HepG2 (cell line): Measurements from ENCODE around the gene PPP1CC. TPM values are rescaled to one million over a fixed set of nuclear protein-coding genes. Genes with fewer than 3 reads are reported as not detected.

Experiments
- ARID5B ChIP-seq: IDR thresholded peaks from 2 replicates; pipeline ENCODE4 v1.4.0; 2020; ENCODE audit warnings: mild to moderate bottlenecking, missing genetic modification reagents
- CEBPG ChIP-seq: IDR thresholded peaks from 2 replicates; pipeline ENCODE4 v1.6.1; 2016
- CENPBD1 ChIP-seq: sonication (generic); formaldehyde crosslinking; IDR thresholded peaks from 2 replicates; pipeline ENCODE4 v1.8.0; 2022; ENCODE audit warnings: missing genetic modification reagents, low read depth, mild to moderate bottlenecking, borderline replicate concordance
- DR1 ChIP-seq: sonication (generic); formaldehyde crosslinking; IDR thresholded peaks from 2 replicates; pipeline ENCODE4 v1.8.0; 2021; ENCODE audit warnings: mild to moderate bottlenecking, missing genetic modification reagents, inconsistent platforms
- E2F2 ChIP-seq: sonication (generic); formaldehyde crosslinking; IDR thresholded peaks from 2 replicates; pipeline ENCODE4 v1.4.0; 2020; ENCODE audit warnings: missing genetic modification reagents, borderline replicate concordance
- ELF1 ChIP-seq: sonication (generic); formaldehyde crosslinking; IDR thresholded peaks from 2 replicates; pipeline ENCODE4 v1.4.0; 2020; ENCODE audit warnings: missing genetic modification reagents
- EP300 ChIP-seq, 3 experiments: sonication (generic) in 1 of 3; formaldehyde crosslinking in 1 of 3; IDR thresholded peaks; 2 replicates each; pipeline versions ENCODE4 v1.5.1 to v1.6.1; 2011 to 2020; ENCODE audit warnings: low read depth in 2 of 3, low read length in 2 of 3, borderline replicate concordance in 1 of 3, improper control_type of control experiment in 1 of 3, mild to moderate bottlenecking in 1 of 3, missing genetic modification reagents in 1 of 3, moderate library complexity in 1 of 3
- GATAD2A ChIP-seq: IDR thresholded peaks from 2 replicates; pipeline ENCODE4 v1.6.1; 2016
- PBX3 ChIP-seq: sonication (generic); formaldehyde crosslinking; IDR thresholded peaks from 2 replicates; pipeline ENCODE4 v1.8.1; 2023; ENCODE audit warnings: missing genetic modification reagents, inconsistent platforms, borderline replicate concordance
- PLSCR1 ChIP-seq: sonication (generic); formaldehyde crosslinking; IDR thresholded peaks from 2 replicates; pipeline ENCODE4 v1.5.0; 2020; ENCODE audit warnings: missing genetic modification reagents, mild to moderate bottlenecking, borderline replicate concordance
- POLR2G ChIP-seq: fragments of 200-400 bp; formaldehyde crosslinking; IDR thresholded peaks from 2 replicates; pipeline ENCODE4 v1.6.1; 2018; ENCODE audit warnings: mild to moderate bottlenecking, low read depth, low read length, moderate library complexity
- SYNCRIP ChIP-seq: fragments of 200-400 bp; formaldehyde crosslinking; IDR thresholded peaks from 2 replicates; pipeline ENCODE4 v1.6.1; 2018; ENCODE audit warnings: mild to moderate bottlenecking, low read depth, low read length; ENCODE audit not compliant: insufficient read depth
- TBX2 ChIP-seq: sonication (generic); formaldehyde crosslinking; IDR thresholded peaks from 2 replicates; pipeline ENCODE4 v1.5.0; 2020; ENCODE audit warnings: missing genetic modification reagents, mild to moderate bottlenecking, borderline replicate concordance
- ZC3H4 ChIP-seq: sonication (generic); formaldehyde crosslinking; IDR thresholded peaks from 2 replicates; pipeline ENCODE4 v1.4.0; 2020; ENCODE audit warnings: missing genetic modification reagents, borderline replicate concordance
- ZNF143 ChIP-seq: sonication (generic); formaldehyde crosslinking; IDR thresholded peaks from 2 replicates; pipeline ENCODE4 v1.4.0; 2020; ENCODE audit warnings: missing genetic modification reagents
- ZNF224 ChIP-seq: sonication (generic); formaldehyde crosslinking; IDR thresholded peaks from 2 replicates; pipeline ENCODE4 v1.5.0; 2020; ENCODE audit warnings: mild to moderate bottlenecking, missing genetic modification reagents
- ZNF543 ChIP-seq: sonication (generic); formaldehyde crosslinking; IDR thresholded peaks from 2 replicates; pipeline ENCODE4 v1.4.0; 2020; ENCODE audit warnings: mild to moderate bottlenecking, missing genetic modification reagents
- ZNF572 ChIP-seq: sonication (generic); formaldehyde crosslinking; IDR thresholded peaks from 2 replicates; pipeline ENCODE4 v1.5.1; 2020; ENCODE audit warnings: mild to moderate bottlenecking, missing genetic modification reagents
- ZNF749 ChIP-seq: sonication (generic); formaldehyde crosslinking; IDR thresholded peaks from 2 replicates; pipeline ENCODE4 v1.8.0; 2022; ENCODE audit warnings: mild to moderate bottlenecking, missing genetic modification reagents, moderate library complexity, borderline replicate concordance
- polyA plus RNA-seq, 8 experiments: library from polyadenylated mRNA; depleted of rRNA in 3 of 8; stranded (reverse) in 7 of 8; unstranded in 1 of 8; fragments of >200 nt; fragmentation: Illumina TruSeq in 4 of 8; extraction: Trizol in 4 of 8; gene quantifications; 2 replicates each; pipeline versions ENCODE4 v1.2.1 to v1.2.3, GENCODE V29; 2011 to 2016; ENCODE audit warnings: low read depth in 4 of 8, missing spikeins in 1 of 8, mixed read lengths in 1 of 8; ENCODE audit not compliant: insufficient read depth in 1 of 8
- total RNA-seq, 5 experiments: library from RNA; depleted of rRNA; stranded (reverse); fragments of >200 nt; fragmentation: Illumina TruSeq; extraction: Trizol; gene quantifications; 2 replicates each; pipeline ENCODE4 v1.2.3, GENCODE V29; 2016; ENCODE audit warnings: low read depth in 1 of 5

The PPP1CC gene
- total and polyA plus RNA-seq, 2 of the 13 experiments (the other 11 are each of a cell fraction or from before 2014, with no cell fraction given) = 178 to 187 TPM

GRCh38 chr12:110698171-110698902, 44.4 kb downstream of the PPP1CC start (continued):
- no peak for TF ChIP-seq E2F2
- no peak for TF ChIP-seq ZNF572
- TF ChIP-seq ZNF749 = no peak
- no peak for TF ChIP-seq PLSCR1
- TF ChIP-seq CEBPG (CRISPR knock-in tag) = no peak
- peak; percentile 55; the same call in 1 of the 2 replicates for TF ChIP-seq ELF1 (CRISPR knock-in tag)
- peak; percentile 22; the same call in 1 of the 2 replicates for TF ChIP-seq ARID5B (CRISPR knock-in tag)
- TF ChIP-seq POLR2G = no peak
- TF ChIP-seq TBX2 = 0 out of 2 replicates have a peak, but pooled peaks have one; percentile 52
- TF ChIP-seq ZNF143 (CRISPR knock-in tag) = no peak
- peak; percentile 56 for TF ChIP-seq GATAD2A
- no peak for TF ChIP-seq ZC3H4 (CRISPR knock-in tag)
- no peak for TF ChIP-seq DR1 (CRISPR knock-in tag)
- no peak for TF ChIP-seq CENPBD1
- no peak for TF ChIP-seq SYNCRIP
- peak in 1 of 2 experiments; percentile 26; a peak in 1 of 4 replicates for TF ChIP-seq EP300 (IDR thresholded peaks at IDR 0.05; ENCODE audit: low read depth in 2 of 2, low read length in 2 of 2)
- TF ChIP-seq EP300 (CRISPR knock-in tag; IDR thresholded peaks at IDR 0.05; ENCODE audit: borderline replicate concordance) = no peak
- no peak for TF ChIP-seq PBX3 (CRISPR knock-in tag)
- TF ChIP-seq ZNF543 (CRISPR knock-in tag) = no peak
- no peak for TF ChIP-seq ZNF224 (CRISPR knock-in tag)
